Gastrocnemius medialis (tissue), 4 donors: ENCODE measurements around the gene CH25H. TPM values are rescaled to one million over a fixed set of nuclear protein-coding genes. Genes with fewer than 3 reads are reported as not detected.
"Not testable (repeated sequence)": the region's sequence is repeated elsewhere in the genome, so short reads cannot be mapped to it uniquely, and the experiment has no call there.

Experiments used
- ATAC-seq, 2 donors: fragments of 150-250 bp; one replicate each; pipeline ENCODE4 v1.9.1; 2016
- DNase-seq, 2 donors: peaks; one replicate each; pipeline ENCODE4 v3.0.0-alpha.2; 2019
- H3K27ac ChIP-seq, 4 donors: fragments of 200-600 bp; sonication (generic); 1 replicate in 1 of 4; 2 replicates in 3 of 4; pipeline ENCODE4 v1.5.1; 2016 to 2018; ENCODE audit warnings: mild to moderate bottlenecking in 2 of 4, moderate library complexity in 1 of 4
- H3K27me3 ChIP-seq, 3 donors: fragments of 200-600 bp; sonication (generic) in 2 of 3; 1 replicate in 1 of 3; 2 replicates in 2 of 3; pipeline versions ENCODE4 v1.5.1 to v1.6.0; 2016 to 2019; ENCODE audit warnings: mild to moderate bottlenecking in 1 of 3, moderate library complexity in 1 of 3
- H3K36me3 ChIP-seq, 2 donors: fragments of 200-600 bp; sonication (generic) in 1 of 2; one replicate each; pipeline ENCODE4 v1.5.1; 2017 to 2018
- H3K4me1 ChIP-seq, 2 donors: fragments of 200-600 bp; sonication (generic) in 1 of 2; one replicate each; pipeline ENCODE4 v1.5.1; 2016 to 2017; ENCODE audit warnings: mild to moderate bottlenecking in 2 of 2
- H3K4me3 ChIP-seq, 4 donors: fragments of 200-600 bp; sonication (generic) in 3 of 4; 1 replicate in 1 of 4; 2 replicates in 3 of 4; pipeline ENCODE4 v1.5.1; 2016 to 2019; ENCODE audit warnings: mild to moderate bottlenecking in 2 of 4
- H3K9me3 ChIP-seq, 3 donors: fragments of 200-600 bp; sonication (generic) in 2 of 3; 1 replicate in 1 of 3; 2 replicates in 2 of 3; pipeline ENCODE4 v1.5.1; 2016 to 2019
- POLR2A ChIP-seq, 2 donors: fragments of 450-650 bp; IDR thresholded peaks; one replicate each; pipeline ENCODE4 v1.6.1; 2017; ENCODE audit warnings: antibody characterized with exemption in 2 of 2, mild to moderate bottlenecking in 2 of 2, moderate library complexity in 2 of 2
- in situ Hi-C, 4 donors: fragments of 200-750 bp; cut with MboI; loops; one replicate each; pipeline versions ENCODE4 v1.15.0 to v1.8.0; 2017; ENCODE audit warnings: low sequenced_read_pairs in 4 of 4
- intact Hi-C: fragments of 100-400 bp; cut with DNase I; formaldehyde crosslinking; loops from one replicate; pipeline ENCODE4 v1.15.1; 2023; ENCODE audit warnings: low total_unique reads
- total RNA-seq, 4 donors: library from RNA; depleted of rRNA; stranded (reverse); fragments of >200 nt; gene quantifications; one replicate each; pipeline versions ENCODE4 v1.1.0 to v1.2.3, GENCODE V29; 2016
- TF ChIP-seq, protein P1 (sequence below), 5 experiments: fragments of 450-650 bp in 3 of 5; fragments of 200-600 bp in 2 of 5; sonication (generic) in 2 of 5; IDR thresholded peaks in 4 of 5; conservative IDR thresholded peaks in 1 of 5; 1 replicate in 4 of 5; 2 replicates in 1 of 5; pipeline ENCODE4 v1.5.1; 2016 to 2019; ENCODE audit warnings: antibody characterized with exemption in 5 of 5, mild to moderate bottlenecking in 3 of 5, moderate library complexity in 3 of 5

Gene CH25H
- total RNA-seq, 4 donors from 2014 or later = 0.85 to 1.1 TPM; not detected in 2

DNA sequence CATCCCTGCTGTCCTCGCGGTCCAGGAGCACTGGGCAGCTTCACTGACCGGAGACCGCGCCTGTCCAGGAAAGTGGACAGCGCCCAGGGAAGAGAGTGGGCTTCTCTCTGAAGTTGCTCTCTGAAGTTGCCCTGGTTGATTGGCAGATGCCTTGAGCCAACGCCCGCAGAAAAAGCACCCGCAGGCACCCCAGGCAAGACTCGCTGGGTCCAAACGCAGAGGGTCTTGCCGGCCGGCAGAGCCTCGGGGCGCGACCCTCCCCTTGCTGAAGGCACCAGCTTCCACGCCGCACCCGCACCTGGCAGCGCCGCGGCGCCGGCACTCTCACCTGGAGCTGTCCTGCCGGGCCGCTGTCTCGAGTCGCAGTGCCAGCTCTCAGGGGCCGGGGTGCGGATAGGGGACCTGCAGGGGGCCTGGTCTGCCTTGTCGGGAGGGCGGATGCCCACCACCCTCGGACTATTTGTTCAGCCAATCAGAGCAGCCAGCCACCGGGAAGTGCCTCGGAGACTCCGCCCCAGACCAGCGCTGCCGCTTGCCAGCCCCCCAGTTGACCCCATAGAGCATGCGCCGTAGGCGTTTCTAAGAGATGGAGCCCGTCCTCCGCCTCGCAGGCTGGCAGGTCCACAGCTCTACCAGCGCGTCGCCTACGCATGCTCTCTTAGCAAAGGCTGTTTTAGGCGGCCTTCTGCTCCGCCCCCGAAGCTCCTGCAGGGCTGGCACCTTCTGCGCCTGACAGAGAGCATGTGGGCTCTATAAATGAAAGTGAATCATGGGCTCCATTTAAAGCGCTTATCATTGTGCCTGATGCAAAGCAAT, 44.5 kb upstream of the CH25H start, which contains the start of gene LIPA:
TSS of gene LIPA (minus strand) at position 367 of the 816 bp plus-strand sequence. CDS start 4,127 bp downstream, outside the sequence.
- in situ Hi-C loops (loop anchor here in 1 of 4 donors (10.0 kb wide), 1 partner anchor 303 kb away; no protein-coding TSS in a partner anchor), intact Hi-C loops (loop anchor here (5.0 kb wide), 1 partner anchor 451 kb away; the partner anchor contains the start of gene KIF20B)
- ATAC-seq = peak; percentile 95 to 97
- Histone ChIP-seq H3K4me3 (peak within 1 kb of the TSS; percentile 78 to 93 (median 84)), H3K4me1 (peaks cover 0 to 9% of the 10 kb centered on the region in 2 donors), H3K36me3 (no peaks in the 10 kb centered on the region), H3K27ac (peak within 1 kb of the TSS; percentile 73 to 79 (median 77)), H3K27me3 (no peaks in the 10 kb centered on the region), H3K9me3 (no peaks in the 10 kb centered on the region)
- peak; percentile 87 to 94 for DNase-seq
- peak; percentile 38 to 43 for TF ChIP-seq POLR2A (IDR thresholded peaks at IDR 0.05)
- TF ChIP-seq, protein P1, sequence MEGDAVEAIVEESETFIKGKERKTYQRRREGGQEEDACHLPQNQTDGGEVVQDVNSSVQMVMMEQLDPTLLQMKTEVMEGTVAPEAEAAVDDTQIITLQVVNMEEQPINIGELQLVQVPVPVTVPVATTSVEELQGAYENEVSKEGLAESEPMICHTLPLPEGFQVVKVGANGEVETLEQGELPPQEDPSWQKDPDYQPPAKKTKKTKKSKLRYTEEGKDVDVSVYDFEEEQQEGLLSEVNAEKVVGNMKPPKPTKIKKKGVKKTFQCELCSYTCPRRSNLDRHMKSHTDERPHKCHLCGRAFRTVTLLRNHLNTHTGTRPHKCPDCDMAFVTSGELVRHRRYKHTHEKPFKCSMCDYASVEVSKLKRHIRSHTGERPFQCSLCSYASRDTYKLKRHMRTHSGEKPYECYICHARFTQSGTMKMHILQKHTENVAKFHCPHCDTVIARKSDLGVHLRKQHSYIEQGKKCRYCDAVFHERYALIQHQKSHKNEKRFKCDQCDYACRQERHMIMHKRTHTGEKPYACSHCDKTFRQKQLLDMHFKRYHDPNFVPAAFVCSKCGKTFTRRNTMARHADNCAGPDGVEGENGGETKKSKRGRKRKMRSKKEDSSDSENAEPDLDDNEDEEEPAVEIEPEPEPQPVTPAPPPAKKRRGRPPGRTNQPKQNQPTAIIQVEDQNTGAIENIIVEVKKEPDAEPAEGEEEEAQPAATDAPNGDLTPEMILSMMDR (IDR thresholded peaks at IDR 0.05 in 4 of 5, conservative IDR thresholded peaks at IDR 0.05 in 1 of 5) = no peak

DNA sequence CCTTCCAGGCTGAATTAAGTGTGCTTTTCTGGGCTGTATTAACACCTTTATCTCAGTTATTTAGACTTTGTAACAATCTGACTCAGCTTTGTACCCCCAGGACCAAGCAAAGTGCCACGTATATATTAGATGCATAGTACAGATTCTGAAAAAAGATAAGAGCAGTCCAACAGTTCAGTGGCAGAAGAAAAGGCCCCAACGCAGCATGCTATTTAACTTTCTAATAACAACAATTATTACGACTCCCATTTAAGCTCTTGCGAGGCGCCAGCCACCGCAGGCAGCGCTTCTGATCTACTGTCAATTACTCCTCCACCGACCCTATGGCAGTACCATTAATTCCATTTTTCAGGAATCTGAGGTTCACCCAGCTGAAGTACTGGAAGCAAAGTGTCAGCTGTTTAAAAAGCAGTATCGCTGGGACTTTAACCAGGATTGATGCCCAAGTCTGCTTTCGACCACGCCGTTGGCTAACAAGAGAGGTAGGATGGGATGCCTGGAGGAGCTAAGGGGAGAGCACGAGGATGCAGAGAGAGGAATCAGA, 43.8 kb upstream of the CH25H start:
- H3K4me3 ChIP-seq = peak overlapping the region; percentile 78 to 93 (median 84)
- TF ChIP-seq POLR2A (IDR thresholded peaks at IDR 0.05) = no peak
- TF ChIP-seq, protein P1 (IDR thresholded peaks at IDR 0.05 in 4 of 5, conservative IDR thresholded peaks at IDR 0.05 in 1 of 5) = no peak
- H3K9me3 ChIP-seq = no peaks in the 10 kb centered on the region
- ATAC-seq (no peak), DNase-seq (no peak)
- H3K4me1 ChIP-seq = peaks cover 0 to 9% of the 10 kb centered on the region in 2 donors
- peak overlapping the region; percentile 73 to 79 (median 77) for H3K27ac ChIP-seq
- no peaks in the 10 kb centered on the region for H3K36me3 ChIP-seq
- intact Hi-C loops (loop anchor here (5.0 kb wide), 1 partner anchor 451 kb away; the partner anchor contains the start of gene KIF20B), in situ Hi-C loops (loop anchor here in 1 of 4 donors (10.0 kb wide), 1 partner anchor 304 kb away; no protein-coding TSS in a partner anchor)
- H3K27me3 ChIP-seq = no peaks in the 10 kb centered on the region

DNA sequence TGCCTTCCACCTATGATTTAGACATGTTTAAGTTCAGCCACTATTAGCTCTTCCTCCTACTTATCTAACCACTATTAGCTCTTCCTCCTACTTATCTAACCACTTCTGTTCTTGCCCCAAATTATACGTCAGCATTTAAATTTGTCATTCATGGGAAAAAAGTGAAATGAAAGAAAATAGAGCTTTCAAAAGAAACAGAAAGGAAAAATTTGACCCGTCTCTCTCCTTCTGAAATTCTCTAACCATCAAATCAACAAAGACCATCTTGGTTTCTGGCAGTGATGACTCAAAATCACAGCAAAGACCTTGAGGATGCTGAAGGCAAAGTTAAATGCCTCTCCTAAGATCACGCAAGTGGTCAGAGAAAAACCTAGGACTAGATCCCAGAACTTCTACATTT, 41.9 kb upstream of the CH25H start:
- in situ Hi-C loops = no loop called here
- ATAC-seq = no peak
- H3K4me1 ChIP-seq = peaks cover 0 to 9% of the 10 kb centered on the region in 2 donors
- no peaks in the 10 kb centered on the region for H3K27me3 ChIP-seq
- H3K27ac ChIP-seq = no peak overlapping the region
- no peak overlapping the region for H3K4me3 ChIP-seq
- H3K9me3 ChIP-seq = no peaks in the 10 kb centered on the region
- no peaks in the 10 kb centered on the region for H3K36me3 ChIP-seq
- no peak for DNase-seq
- no peak for TF ChIP-seq POLR2A (IDR thresholded peaks at IDR 0.05)
- TF ChIP-seq, protein P1 (IDR thresholded peaks at IDR 0.05 in 4 of 5, conservative IDR thresholded peaks at IDR 0.05 in 1 of 5) = no peak
- intact Hi-C loops = no loop called here

DNA sequence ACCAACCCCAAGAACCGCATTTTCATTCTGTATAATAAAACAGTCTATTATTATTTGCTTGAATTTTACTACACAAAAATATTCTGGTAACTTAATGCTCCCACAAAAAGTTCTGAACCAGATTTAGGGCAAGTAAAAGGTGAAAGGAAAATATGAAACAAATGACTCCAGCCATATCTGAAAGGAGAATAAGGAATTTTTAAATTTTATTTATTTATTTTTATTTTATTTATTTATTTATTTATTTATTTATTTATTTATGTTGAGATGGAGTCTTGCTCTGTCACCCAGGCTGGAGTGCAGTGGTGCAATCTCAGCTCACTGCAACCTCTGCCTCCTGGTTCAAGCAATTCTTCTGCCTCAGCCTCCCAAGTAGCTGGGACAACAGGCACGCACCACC, 40.5 kb upstream of the CH25H start:
- intact Hi-C loops, H3K4me1 ChIP-seq, DNase-seq, in situ Hi-C loops, H3K4me3 ChIP-seq, H3K36me3 ChIP-seq, H3K9me3 ChIP-seq, H3K27me3 ChIP-seq, ATAC-seq, H3K27ac ChIP-seq: not testable (repeated sequence)

DNA sequence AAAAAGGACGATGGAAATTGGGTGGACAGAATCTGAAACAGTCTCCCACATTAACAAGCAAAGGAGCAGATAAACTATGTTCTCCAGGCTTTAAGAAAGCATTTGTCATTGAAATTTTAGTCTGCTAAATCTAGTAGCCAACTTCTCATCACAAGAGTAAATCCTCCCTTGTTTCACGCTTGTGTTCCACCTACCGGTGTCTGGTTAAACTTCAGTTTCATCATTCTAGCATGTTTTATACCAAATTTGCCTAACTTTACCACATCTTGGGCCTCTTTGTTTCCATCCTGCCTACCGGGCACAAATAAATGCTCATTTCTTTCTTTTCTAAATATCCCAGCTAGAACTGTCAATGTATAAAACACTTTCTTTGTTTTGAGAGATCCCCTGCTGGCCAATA, 38.7 kb upstream of the CH25H start:
- Histone ChIP-seq H3K27ac (no peak overlapping the region), H3K27me3 (no peaks in the 10 kb centered on the region), H3K4me3 (no peak overlapping the region), H3K9me3 (no peaks in the 10 kb centered on the region), H3K4me1 (peaks cover 0 to 9% of the 10 kb centered on the region in 2 donors), H3K36me3 (no peaks in the 10 kb centered on the region)
- in situ Hi-C loops = no loop called here
- no peak for ATAC-seq
- intact Hi-C loops = no loop called here
- no peak for DNase-seq
- TF ChIP-seq POLR2A (IDR thresholded peaks at IDR 0.05) = no peak
- TF ChIP-seq, protein P1 (IDR thresholded peaks at IDR 0.05 in 4 of 5, conservative IDR thresholded peaks at IDR 0.05 in 1 of 5) = no peak
